Dermis microvascular lymphatic vessel endothelial cell (primary cell): ENCODE results near the gene OCIAD1. TPM values are rescaled to one million over a fixed set of nuclear protein-coding genes. Genes with fewer than 3 reads are reported as not detected.
"Not testable (repeated sequence)": the region's sequence is repeated elsewhere in the genome, so short reads cannot be mapped to it uniquely, and the experiment has no call there.

Source experiments
- DNase-seq, 2 donors: peaks; one replicate each; pipeline versions ENCODE4 v3.0.0 to v3.0.0-alpha.2; 2010; ENCODE audit warnings: low read depth in 2 of 2
- total RNA-seq: library from RNA; depleted of rRNA; stranded (reverse); fragments of >200 nt; gene quantifications from 2 replicates; pipeline ENCODE4 v1.2.1, GENCODE V29; 2014

Gene OCIAD1
- total RNA-seq, 1 donor from 2014 or later: 51.5 TPM

GRCh38 chr4:48816971-48817370 is 13.9 kb upstream of the OCIAD1 start:
- no peak for DNase-seq

GRCh38 chr4:48821431-48821830 is 9.5 kb upstream of the OCIAD1 start:
- not testable (repeated sequence) for DNase-seq

- DNase-seq: no peak
Measured at GRCh38 chr4:48827622-48828021, 3.3 kb upstream of the OCIAD1 start.

GRCh38 chr4:48831532-48832030 is 693 bp downstream of the OCIAD1 start:
- peak; percentile 34 to 41 for DNase-seq

- no peak for DNase-seq
Measured at GRCh38 chr4:48832571-48832970, 1.7 kb downstream of the OCIAD1 start.

GRCh38 chr4:48836658-48837057 is 5.8 kb downstream of the OCIAD1 start:
- no peak for DNase-seq

GRCh38 chr4:48841045-48841827 is 10.3 kb downstream of the OCIAD1 start:
- peak; percentile 62 to 73 for DNase-seq

GRCh38 chr4:48844843-48845242 is 14.0 kb downstream of the OCIAD1 start:
- DNase-seq: no peak

GRCh38 chr4:48848799-48849198 is 17.9 kb downstream of the OCIAD1 start:
- DNase-seq: not testable (repeated sequence)

- DNase-seq: no peak
Measured at GRCh38 chr4:48851651-48852050, 20.8 kb downstream of the OCIAD1 start.

GRCh38 chr4:48853604-48854394 is 22.9 kb downstream of the OCIAD1 start:
- DNase-seq: no peak

- DNase-seq: no peak
Measured at GRCh38 chr4:48854395-48854683, 23.5 kb downstream of the OCIAD1 start.

GRCh38 chr4:48854982-48855381 is 24.1 kb downstream of the OCIAD1 start:
- DNase-seq: no peak

- no peak for DNase-seq
Measured at GRCh38 chr4:48858130-48858529, 27.2 kb downstream of the OCIAD1 start.

GRCh38 chr4:48862038-48862437 is 31.1 kb downstream of the OCIAD1 start:
- DNase-seq: no peak

GRCh38 chr4:48862661-48863060 is 31.8 kb downstream of the OCIAD1 start:
- no peak for DNase-seq

GRCh38 chr4:48863728-48864127 is 32.8 kb downstream of the OCIAD1 start:
- no peak for DNase-seq

GRCh38 chr4:48864696-48865095 is 33.8 kb downstream of the OCIAD1 start:
- DNase-seq: not testable (repeated sequence)

GRCh38 chr4:48877827-48878535 is 47.1 kb downstream of the OCIAD1 start:
- no peak for DNase-seq

- DNase-seq: no peak
Measured at GRCh38 chr4:48879561-48880442, 48.9 kb downstream of the OCIAD1 start.

GRCh38 chr4:48881646-48882045 is 50.8 kb downstream of the OCIAD1 start:
- DNase-seq: not testable (repeated sequence)
